ENCODE measurements around the gene NME5. TPM values are rescaled to one million over a fixed set of nuclear protein-coding genes. Genes with fewer than 3 reads are reported as not detected.

NME5 gene
- total and polyA plus RNA-seq, 2 of the 13 experiments (the other 11 are each of a cell fraction or from before 2014, with no cell fraction given) = 0.18 TPM; not detected in 1

- no peak for TF ChIP-seq CCAR2 (optimal IDR thresholded peaks at IDR 0.05; ENCODE audit: low read depth, low read length)
- TF ChIP-seq ZBTB42 (CRISPR knock-in tag; IDR thresholded peaks at IDR 0.05) = no peak
- no peak for TF ChIP-seq CREB1 (IDR thresholded peaks at IDR 0.05)
- TF ChIP-seq CREB1 (CRISPR knock-in tag; IDR thresholded peaks at IDR 0.05) = no peak
- TF ChIP-seq HNF1A (IDR thresholded peaks at IDR 0.05; ENCODE audit: low read depth) = no peak
- 0 out of 2 replicates have a peak, but pooled peaks have one; percentile 14 for TF ChIP-seq HNF1A (CRISPR knock-in tag; IDR thresholded peaks at IDR 0.05; ENCODE audit: borderline replicate concordance)
- TF ChIP-seq ZBTB49 (CRISPR knock-in tag; IDR thresholded peaks at IDR 0.05; ENCODE audit: borderline replicate concordance) = no peak
- TF ChIP-seq ZBTB39 (CRISPR knock-in tag; IDR thresholded peaks at IDR 0.05) = no peak
- no peak for TF ChIP-seq SOX13 (IDR thresholded peaks at IDR 0.05)
- no peak for TF ChIP-seq SOX13 (CRISPR knock-in tag; conservative IDR thresholded peaks at IDR 0.05 in 1 of 2, IDR thresholded peaks at IDR 0.05 in 1 of 2)
- no peak for TF ChIP-seq ZNF777 (CRISPR knock-in tag; IDR thresholded peaks at IDR 0.05)
- TF ChIP-seq ATF6 (CRISPR knock-in tag; conservative IDR thresholded peaks at IDR 0.05) = no peak
- no peak for TF ChIP-seq HDAC2 (CRISPR knock-in tag; IDR thresholded peaks at IDR 0.05)
- no peak for TF ChIP-seq ZNF83 (CRISPR knock-in tag; IDR thresholded peaks at IDR 0.05; ENCODE audit: borderline replicate concordance)
- TF ChIP-seq SMARCE1 (IDR thresholded peaks at IDR 0.05; ENCODE audit: borderline replicate concordance) = no peak
- TF ChIP-seq ZNF18 (CRISPR knock-in tag; IDR thresholded peaks at IDR 0.05; ENCODE audit: insufficient replicate concordance) = no peak
- TF ChIP-seq SYNCRIP (IDR thresholded peaks at IDR 0.05; ENCODE audit: insufficient read depth, low read depth, low read length) = no peak
These were observed 38.8 kb upstream of the NME5 start (continued) for GRCh38 chr5:138177941-138178515.
